HCT116 (cell line): ENCODE data around the gene DNAJA2.

Source experiments
- CBX3 ChIP-seq: IDR thresholded peaks from 2 replicates; pipeline ENCODE4 v1.6.1; 2012; ENCODE audit warnings: low read depth
- RAD21 ChIP-seq: IDR thresholded peaks from 2 replicates; pipeline ENCODE4 v1.6.1; 2012; ENCODE audit warnings: low read depth, mild to moderate bottlenecking
- SRF ChIP-seq: IDR thresholded peaks from 2 replicates; pipeline ENCODE4 v1.6.1; 2012; ENCODE audit warnings: low read depth
- YY1 ChIP-seq: IDR thresholded peaks from 2 replicates; pipeline ENCODE4 v1.6.1; 2011; ENCODE audit warnings: low read length, low read depth, moderate library complexity, mild to moderate bottlenecking; ENCODE audit not compliant: insufficient replicate concordance; ENCODE audit errors: extremely low read depth

GRCh38 chr16:47018223-47018891 lies 44.9 kb upstream of the DNAJA2 start:
- TF ChIP-seq CBX3: 0 out of 2 replicates have a peak, but pooled peaks have one; percentile 24
- no peak for TF ChIP-seq YY1
- peak; percentile 65 for TF ChIP-seq RAD21
- TF ChIP-seq SRF: no peak
